HCT116 (cell line): ENCODE data around the gene FCHO2. TPM values are rescaled to one million over a fixed set of nuclear protein-coding genes. Genes with fewer than 3 reads are reported as not detected.
A peak's percentile ranks its signal among the peaks of the same experiment; 100 is the strongest.

Experiments used
- ATAC-seq: fragments of 200-7000 bp; cut with Tn5 transposase; 2 replicates; pipeline ENCODE4 v1.9.1; 2020; ENCODE audit warnings: mild to moderate bottlenecking, moderate library complexity
- BruUV-seq: library from RNA; stranded (reverse); fragments of 400-500 nt; replicated peaks from 2 replicates; lab custom pipeline; 2021; lab: Mats Ljungman, UMichigan
- CTCF ChIA-PET: fragments of 300-600 bp; sonication (Branson Sonifier 250); formaldehyde crosslinking; loops from one replicate; lab custom pipeline; 2021; ENCODE audit warnings: antibody characterized with exemption; lab: Charles Lee
- POLR2A ChIA-PET: fragments of 300-600, 350-600 bp; sonication (Branson Sonifier 250); formaldehyde crosslinking; loops from one replicate; lab custom pipeline; 2021; ENCODE audit warnings: antibody characterized with exemption; lab: Charles Lee
- RAD21 ChIA-PET, 2 experiments: fragments of 300-600 bp; sonication (Branson Sonifier 250); formaldehyde crosslinking; loops; one replicate each; lab custom pipeline; 2023; ENCODE audit warnings: low total read pairs in 2 of 2; ENCODE audit not compliant: uncharacterized antibody in 2 of 2, unreplicated experiment in 2 of 2, low non-redundant PET in 1 of 2; lab: Charles Lee
- DNase-seq: peaks from one replicate; pipeline ENCODE4 v3.0.0-alpha.2; 2010; ENCODE audit warnings: low read depth, low spot score
- H2AFZ ChIP-seq: fragments of 200-600 bp; shearing (Covaris generic), sonication (generic); 2 replicates; pipeline ENCODE4 v1.6.1; 2017; ENCODE audit warnings: low read depth, mixed run types, mixed read lengths, antibody characterized with exemption, low read length; ENCODE audit not compliant: poor library complexity, severe bottlenecking
- H3K27ac ChIP-seq: 2 replicates; pipeline ENCODE4 v1.5.1; 2012; ENCODE audit warnings: low read depth, low read length
- H3K27me3 ChIP-seq: fragments of 200-600 bp; sonication (generic); 2 replicates; pipeline ENCODE4 v1.6.1; 2016; ENCODE audit warnings: mixed run types, low read length, mixed read lengths; ENCODE audit not compliant: insufficient read depth
- H3K36me3 ChIP-seq, 2 experiments: fragments of 200-500 bp in 1 of 2; fragments of 200-600 bp in 1 of 2; sonication (Bioruptor generic) in 1 of 2; sonication (generic) in 1 of 2; 2 replicates each; pipeline versions ENCODE4 v1.5.1 to v1.6.1; 2014 to 2016; ENCODE audit warnings: low read length in 2 of 2, inconsistent platforms in 1 of 2, mixed read lengths in 1 of 2, mixed run types in 1 of 2; ENCODE audit not compliant: insufficient read depth in 2 of 2, control insufficient read depth in 1 of 2
- H3K4me1 ChIP-seq, 2 experiments: fragments of 200-600 bp in 1 of 2; sonication (generic) in 1 of 2; 2 replicates each; pipeline versions ENCODE4 v1.5.1 to v1.6.1; 2012 to 2017; ENCODE audit warnings: low read length in 2 of 2, inconsistent platforms in 1 of 2, mild to moderate bottlenecking in 1 of 2, mixed read lengths in 1 of 2, mixed run types in 1 of 2, moderate library complexity in 1 of 2; ENCODE audit not compliant: insufficient read depth in 2 of 2, control insufficient read depth in 1 of 2
- H3K4me2 ChIP-seq: fragments of 200-600 bp; sonication (generic); 2 replicates; pipeline ENCODE4 v1.6.1; 2017; ENCODE audit warnings: mixed run types, low read length, mixed read lengths
- H3K4me3 ChIP-seq, 2 experiments: fragments of 200-600 bp in 1 of 2; sonication (generic) in 1 of 2; replicated peaks in 1 of 2; 2 replicates each; pipeline ENCODE4 v1.5.1; 2011 to 2016; ENCODE audit warnings: low read length in 2 of 2, control low read depth in 1 of 2, low read depth in 1 of 2, mild to moderate bottlenecking in 1 of 2, mixed read lengths in 1 of 2, mixed run types in 1 of 2
- H3K79me2 ChIP-seq: fragments of 200-600 bp; sonication (generic); 2 replicates; pipeline ENCODE4 v1.6.1; 2017; ENCODE audit warnings: mild to moderate bottlenecking, mixed run types, low read length, moderate library complexity, mixed read lengths; ENCODE audit not compliant: insufficient read depth
- H3K9ac ChIP-seq: fragments of 200-600 bp; sonication (generic); 2 replicates; pipeline ENCODE4 v1.6.1; 2016; ENCODE audit warnings: low read length, mixed read lengths
- H3K9me2 ChIP-seq: fragments of 200-600 bp; sonication (generic), shearing (Covaris generic); 2 replicates; pipeline ENCODE4 v1.6.1; 2017; ENCODE audit warnings: mixed run types, mild to moderate bottlenecking, moderate library complexity; ENCODE audit not compliant: insufficient read depth
- H3K9me3 ChIP-seq, 2 experiments: fragments of 200-500 bp in 1 of 2; fragments of 200-600 bp in 1 of 2; sonication (Bioruptor generic) in 1 of 2; sonication (generic) in 1 of 2; 2 replicates each; pipeline ENCODE4 v1.6.1; 2014 to 2017; ENCODE audit warnings: low read length in 2 of 2, mixed read lengths in 2 of 2, inconsistent platforms in 1 of 2, low read depth in 1 of 2, mild to moderate bottlenecking in 1 of 2, mixed run types in 1 of 2, moderate library complexity in 1 of 2; ENCODE audit not compliant: control insufficient read depth in 1 of 2, insufficient read depth in 1 of 2
- H4K20me1 ChIP-seq: fragments of 200-600 bp; sonication (generic), shearing (Covaris generic); 2 replicates; pipeline ENCODE4 v1.6.1; 2017; ENCODE audit warnings: mixed run types, mild to moderate bottlenecking, moderate library complexity; ENCODE audit not compliant: insufficient read depth
- EGR1 ChIP-seq: IDR thresholded peaks from 2 replicates; pipeline ENCODE4 v1.6.1; 2012; ENCODE audit warnings: low read depth
- EZH2 ChIP-seq: fragments of 200-600 bp; sonication (generic); IDR thresholded peaks from 2 replicates; pipeline ENCODE4 v1.6.1; 2017; ENCODE audit warnings: antibody characterized with exemption, mixed run types
- EZH2phosphoT487 ChIP-seq: fragments of 200-600 bp; IDR thresholded peaks from 2 replicates; pipeline ENCODE4 v1.6.1; 2018; ENCODE audit warnings: antibody characterized with exemption, borderline replicate concordance
- FOSL1 ChIP-seq: IDR thresholded peaks from 2 replicates; pipeline ENCODE4 v1.6.1; 2012; ENCODE audit warnings: low read depth
- MAX ChIP-seq: IDR thresholded peaks from 2 replicates; pipeline ENCODE4 v1.6.1; 2012
- YY1 ChIP-seq: IDR thresholded peaks from 2 replicates; pipeline ENCODE4 v1.6.1; 2011; ENCODE audit warnings: low read length, low read depth, moderate library complexity, mild to moderate bottlenecking; ENCODE audit not compliant: insufficient replicate concordance; ENCODE audit errors: extremely low read depth
- ZNF274 ChIP-seq: fragments of 200-500 bp; sonication (Bioruptor generic); IDR thresholded peaks from 2 replicates; pipeline ENCODE4 v1.6.1; 2014; ENCODE audit warnings: mild to moderate bottlenecking, low read depth, low read length, inconsistent platforms
- intact Hi-C: fragments of 100-400 bp; cut with micrococcal nuclease; formaldehyde crosslinking; loops from 2 replicates; pipeline ENCODE4 v1.10.0; 2022
- total RNA-seq: library from RNA; stranded (reverse); gene quantifications from one replicate; pipeline ENCODE4 v1.2.1, GENCODE V29; 2021; ENCODE audit not compliant: unreplicated experiment
- TF ChIP-seq, protein P1 (sequence below), 3 experiments: fragments of 200-600 bp in 1 of 3; sonication (generic) in 1 of 3; IDR thresholded peaks in 2 of 3; conservative IDR thresholded peaks in 1 of 3; 2 replicates each; pipeline ENCODE4 v1.5.1; 2012 to 2017; ENCODE audit warnings: low read depth in 2 of 3, low read length in 2 of 3, antibody characterized with exemption in 1 of 3, borderline replicate concordance in 1 of 3, control low read depth in 1 of 3, mild to moderate bottlenecking in 1 of 3, mixed read lengths in 1 of 3, mixed run types in 1 of 3, moderate library complexity in 1 of 3; ENCODE audit not compliant: insufficient read depth in 1 of 3
- TF ChIP-seq, protein P2 (sequence below): IDR thresholded peaks from 2 replicates; pipeline ENCODE4 v1.6.1; 2012; ENCODE audit warnings: low read depth
- TF ChIP-seq, protein P3 (sequence below): IDR thresholded peaks from 2 replicates; pipeline ENCODE4 v1.6.1; 2012

Gene FCHO2
- total RNA-seq, 1 experiment from 2014 or later = 18.7 TPM

GRCh38 chr5:72908664-72909063 lies 47.2 kb upstream of the FCHO2 start:
- RAD21 ChIA-PET = no interaction called here
- Histone ChIP-seq H4K20me1 (no peaks in the 10 kb centered on the region), H3K36me3 (peaks cover 32 to 33% of the 10 kb centered on the region in 2 experiments)

More at GRCh38 chr5:72908664-72909063, 47.2 kb upstream of the FCHO2 start:
- ChIA-PET CTCF (no interaction called here), POLR2A (interaction anchor here (0.7 kb wide), 1 partner anchor 287 kb away, joined by 3 read pairs; no protein-coding TSS in a partner anchor)
- H3K4me1 ChIP-seq = no peaks in the 10 kb centered on the region
- intact Hi-C loops = no loop called here
- DNase-seq (no peak), ATAC-seq (no peak)
- no peaks in the 10 kb centered on the region for H3K9me2 ChIP-seq
- H2AFZ ChIP-seq = no peak overlapping the region
- no peak overlapping the region for H3K27ac ChIP-seq
- H3K27me3 ChIP-seq = no peaks in the 10 kb centered on the region
- no peaks in the 10 kb centered on the region; the same call in 1 of the 2 replicates for H3K79me2 ChIP-seq
- BruUV-seq = TSS peak; percentile 21
- H3K4me2 ChIP-seq = no peak overlapping the region
- TF ChIP-seq FOSL1 (no peak), MAX (no peak), EGR1 (no peak), EZH2 (no peak), EZH2phosphoT487 (no peak), ZNF274 (no peak), YY1 (no peak)
- TF ChIP-seq, protein P1, sequence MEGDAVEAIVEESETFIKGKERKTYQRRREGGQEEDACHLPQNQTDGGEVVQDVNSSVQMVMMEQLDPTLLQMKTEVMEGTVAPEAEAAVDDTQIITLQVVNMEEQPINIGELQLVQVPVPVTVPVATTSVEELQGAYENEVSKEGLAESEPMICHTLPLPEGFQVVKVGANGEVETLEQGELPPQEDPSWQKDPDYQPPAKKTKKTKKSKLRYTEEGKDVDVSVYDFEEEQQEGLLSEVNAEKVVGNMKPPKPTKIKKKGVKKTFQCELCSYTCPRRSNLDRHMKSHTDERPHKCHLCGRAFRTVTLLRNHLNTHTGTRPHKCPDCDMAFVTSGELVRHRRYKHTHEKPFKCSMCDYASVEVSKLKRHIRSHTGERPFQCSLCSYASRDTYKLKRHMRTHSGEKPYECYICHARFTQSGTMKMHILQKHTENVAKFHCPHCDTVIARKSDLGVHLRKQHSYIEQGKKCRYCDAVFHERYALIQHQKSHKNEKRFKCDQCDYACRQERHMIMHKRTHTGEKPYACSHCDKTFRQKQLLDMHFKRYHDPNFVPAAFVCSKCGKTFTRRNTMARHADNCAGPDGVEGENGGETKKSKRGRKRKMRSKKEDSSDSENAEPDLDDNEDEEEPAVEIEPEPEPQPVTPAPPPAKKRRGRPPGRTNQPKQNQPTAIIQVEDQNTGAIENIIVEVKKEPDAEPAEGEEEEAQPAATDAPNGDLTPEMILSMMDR (IDR thresholded peaks at IDR 0.05 in 2 of 3, conservative IDR thresholded peaks at IDR 0.05 in 1 of 3; ENCODE audit: borderline replicate concordance in 1 of 3, insufficient read depth in 1 of 3, low read depth in 2 of 3, low read length in 2 of 3) = no peak
- TF ChIP-seq, protein P2, sequence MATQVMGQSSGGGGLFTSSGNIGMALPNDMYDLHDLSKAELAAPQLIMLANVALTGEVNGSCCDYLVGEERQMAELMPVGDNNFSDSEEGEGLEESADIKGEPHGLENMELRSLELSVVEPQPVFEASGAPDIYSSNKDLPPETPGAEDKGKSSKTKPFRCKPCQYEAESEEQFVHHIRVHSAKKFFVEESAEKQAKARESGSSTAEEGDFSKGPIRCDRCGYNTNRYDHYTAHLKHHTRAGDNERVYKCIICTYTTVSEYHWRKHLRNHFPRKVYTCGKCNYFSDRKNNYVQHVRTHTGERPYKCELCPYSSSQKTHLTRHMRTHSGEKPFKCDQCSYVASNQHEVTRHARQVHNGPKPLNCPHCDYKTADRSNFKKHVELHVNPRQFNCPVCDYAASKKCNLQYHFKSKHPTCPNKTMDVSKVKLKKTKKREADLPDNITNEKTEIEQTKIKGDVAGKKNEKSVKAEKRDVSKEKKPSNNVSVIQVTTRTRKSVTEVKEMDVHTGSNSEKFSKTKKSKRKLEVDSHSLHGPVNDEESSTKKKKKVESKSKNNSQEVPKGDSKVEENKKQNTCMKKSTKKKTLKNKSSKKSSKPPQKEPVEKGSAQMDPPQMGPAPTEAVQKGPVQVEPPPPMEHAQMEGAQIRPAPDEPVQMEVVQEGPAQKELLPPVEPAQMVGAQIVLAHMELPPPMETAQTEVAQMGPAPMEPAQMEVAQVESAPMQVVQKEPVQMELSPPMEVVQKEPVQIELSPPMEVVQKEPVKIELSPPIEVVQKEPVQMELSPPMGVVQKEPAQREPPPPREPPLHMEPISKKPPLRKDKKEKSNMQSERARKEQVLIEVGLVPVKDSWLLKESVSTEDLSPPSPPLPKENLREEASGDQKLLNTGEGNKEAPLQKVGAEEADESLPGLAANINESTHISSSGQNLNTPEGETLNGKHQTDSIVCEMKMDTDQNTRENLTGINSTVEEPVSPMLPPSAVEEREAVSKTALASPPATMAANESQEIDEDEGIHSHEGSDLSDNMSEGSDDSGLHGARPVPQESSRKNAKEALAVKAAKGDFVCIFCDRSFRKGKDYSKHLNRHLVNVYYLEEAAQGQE = no peak
- TF ChIP-seq, protein P3, sequence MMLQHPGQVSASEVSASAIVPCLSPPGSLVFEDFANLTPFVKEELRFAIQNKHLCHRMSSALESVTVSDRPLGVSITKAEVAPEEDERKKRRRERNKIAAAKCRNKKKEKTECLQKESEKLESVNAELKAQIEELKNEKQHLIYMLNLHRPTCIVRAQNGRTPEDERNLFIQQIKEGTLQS = no peak
- no peaks in the 10 kb centered on the region for H3K9me3 ChIP-seq
- no peak overlapping the region for H3K9ac ChIP-seq
- no peak overlapping the region for H3K4me3 ChIP-seq
